A549 treated with AZD9567 at 1 μM for 4 hours (cell line): ENCODE results near the gene ZNF564. TPM values are rescaled to one million over a fixed set of nuclear protein-coding genes. Genes with fewer than 3 reads are reported as not detected.

Experiments
- total RNA-seq: library from RNA; stranded (reverse); fragments of 200-300 nt; extraction: Qiagen RNA extraction; gene quantifications from 5 replicates; pipeline ENCODE4 v1.2.3, GENCODE V29; 2022; ENCODE audit not compliant: insufficient read depth

ZNF564 gene
- 1.8 to 2.4 TPM (median 2.1 TPM) in 5 replicates for total RNA-seq

GRCh38 chr19:12551060-12551832 lies at the start of gene ZNF564:
ZNF564 (minus strand) TSS chr19:12551482; CDS start chr19:12551332, 150 bp downstream.

DNA sequence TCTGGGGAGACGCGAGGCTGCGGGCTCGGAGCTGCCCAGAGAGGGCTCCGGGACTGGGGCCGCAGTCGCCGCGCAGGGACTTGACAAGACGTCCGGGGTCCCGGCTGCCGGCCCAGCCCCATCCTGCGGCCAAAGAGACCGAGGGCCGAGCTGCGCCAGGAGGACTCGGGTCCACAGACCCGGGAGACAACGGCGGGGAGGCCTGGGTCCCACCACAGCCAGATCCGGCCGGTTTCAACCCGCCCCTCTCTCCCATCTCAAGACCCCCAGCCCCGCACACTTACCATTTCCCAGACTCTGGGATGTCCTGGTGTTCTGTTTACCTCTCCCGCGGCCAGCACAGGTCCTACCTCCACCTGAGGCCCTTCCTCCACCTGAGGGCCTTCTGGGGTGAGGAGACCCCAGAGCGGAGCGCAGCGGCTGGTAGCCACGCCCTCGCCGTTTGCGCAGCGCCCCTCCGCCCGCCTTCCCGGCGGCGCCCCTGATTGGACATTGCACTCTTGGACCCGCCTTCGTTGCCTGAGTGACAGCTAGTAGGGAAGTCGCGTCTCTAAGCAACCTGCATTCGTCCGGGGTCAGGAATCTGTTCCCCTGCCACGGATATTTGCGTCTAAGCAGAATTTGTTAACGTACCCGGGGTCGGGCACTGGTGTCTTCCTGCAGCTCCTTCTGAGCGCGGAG lies 66.8 kb downstream of the ZNF564 start, which contains the start of gene ZNF709:
ZNF709 (minus strand) TSS at position 446 of the 681 bp plus-strand sequence; CDS start at position 287, 159 bp downstream.

Other genes with a start within 250 kb of the ZNF564 start
- gene ZNF563, start 217.8 kb downstream of the ZNF564 start, total RNA-seq = not detected in 5 replicates
- gene ZNF442, start 185.8 kb downstream of the ZNF564 start, total RNA-seq = not detected in 5 replicates
- 1.5 to 3.3 TPM (median 1.7 TPM) in 5 replicates for gene ZNF799, start 150.2 kb downstream of the ZNF564 start, total RNA-seq
- gene ZNF443, start 110.5 kb downstream of the ZNF564 start, total RNA-seq = 0.93 to 1.1 TPM (median 1.0 TPM) in 5 replicates
- gene ZNF709, start 66.7 kb downstream of the ZNF564 start, total RNA-seq = not detected in 5 replicates
- gene ZNF490, start 59.3 kb upstream of the ZNF564 start, total RNA-seq = 0.54 to 3.3 TPM (median 0.66 TPM) in 5 replicates
- gene ZNF791, start 59.4 kb upstream of the ZNF564 start, total RNA-seq = 4.5 to 11.0 TPM (median 5.7 TPM) in 5 replicates
- gene MAN2B1, start 115.3 kb upstream of the ZNF564 start, total RNA-seq = 19.1 to 30.7 TPM (median 22.0 TPM) in 5 replicates
- 8.4 to 11.5 TPM (median 10.0 TPM) in 5 replicates for gene WDR83, start 115.3 kb upstream of the ZNF564 start, total RNA-seq
- 29.7 to 49.1 TPM (median 48.2 TPM) in 5 replicates for gene DHPS, start 130.4 kb upstream of the ZNF564 start, total RNA-seq
- gene GNG14, start 136.5 kb upstream of the ZNF564 start, total RNA-seq = not detected in 5 replicates
- 11.4 to 14.6 TPM (median 13.9 TPM) in 5 replicates for gene FBXW9, start 145.1 kb upstream of the ZNF564 start, total RNA-seq
- 31.3 to 35.3 TPM (median 33.6 TPM) in 5 replicates for gene TNPO2, start 172.4 kb upstream of the ZNF564 start, total RNA-seq
- 118 to 201 TPM (median 193 TPM) in 5 replicates for gene TRIR, start 183.2 kb upstream of the ZNF564 start, total RNA-seq
- gene GET3, start 186.0 kb upstream of the ZNF564 start, total RNA-seq = 83.8 to 103 TPM (median 99.2 TPM) in 5 replicates
- 0.59 to 1.0 TPM (median 0.79 TPM) in 4 of 5 replicates, not detected in the other for gene BEST2, start 200.3 kb upstream of the ZNF564 start, total RNA-seq
- 9.8 to 14.0 TPM (median 12.8 TPM) in 5 replicates for gene HOOK2, start 224.1 kb upstream of the ZNF564 start, total RNA-seq
- gene JUNB, start 240.0 kb upstream of the ZNF564 start, total RNA-seq = 110 to 185 TPM (median 160 TPM) in 5 replicates